GM12872 (cell line): Measurements from ENCODE around the gene NOS1.

Source experiments
- CTCF ChIP-seq: IDR thresholded peaks from 3 replicates; pipeline ENCODE4 v1.5.1; 2011; ENCODE audit warnings: low read depth, mild to moderate bottlenecking, low read length, moderate library complexity; ENCODE audit not compliant: insufficient read depth

The NOS1 gene

DNA sequence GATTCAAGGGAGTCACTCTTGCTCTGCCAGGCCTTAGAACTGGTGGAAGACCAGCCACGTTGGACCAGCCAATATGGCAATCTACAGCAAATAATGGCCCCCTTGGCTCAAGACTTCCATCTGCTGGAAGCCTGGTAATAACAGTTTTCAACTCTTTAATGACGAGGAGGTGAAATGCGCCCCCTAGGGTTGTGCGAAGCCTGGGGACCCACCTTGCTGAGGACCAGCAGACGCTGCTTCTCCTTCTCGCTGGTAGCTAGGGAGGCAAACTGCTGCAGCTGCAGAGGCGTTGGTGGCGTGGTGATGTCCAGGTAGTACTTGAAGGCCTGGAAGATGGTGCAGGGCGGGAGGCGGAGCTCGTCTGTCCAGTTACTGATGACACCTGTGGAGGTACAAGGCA, 129.7 kb downstream of the NOS1 start:
- TF ChIP-seq CTCF: peak; percentile 15; the same call in 1 of the 3 replicates

DNA sequence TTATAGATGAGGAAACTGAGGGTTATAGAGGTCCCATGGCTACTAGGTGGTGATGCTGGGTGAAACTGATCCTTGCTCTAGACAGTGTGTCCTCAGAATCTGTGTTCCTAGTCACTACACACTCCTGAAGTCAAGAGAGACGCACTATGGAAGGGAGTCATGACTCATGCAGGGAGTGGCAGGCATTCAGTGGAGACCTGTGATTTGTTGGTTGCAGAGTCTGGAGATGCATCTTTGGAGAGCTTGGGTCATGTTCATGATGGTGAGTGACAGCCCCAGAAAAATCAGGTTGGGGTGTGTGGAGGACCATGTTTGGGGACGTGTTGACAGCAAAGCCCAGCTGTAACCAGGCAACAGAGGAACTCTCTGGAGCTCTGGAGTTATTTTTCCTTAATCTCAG, 133.2 kb downstream of the NOS1 start:
- no peak for TF ChIP-seq CTCF

GRCh38 chr12:117227000-117227653, 134.3 kb downstream of the NOS1 start:
- no peak for TF ChIP-seq CTCF

DNA sequence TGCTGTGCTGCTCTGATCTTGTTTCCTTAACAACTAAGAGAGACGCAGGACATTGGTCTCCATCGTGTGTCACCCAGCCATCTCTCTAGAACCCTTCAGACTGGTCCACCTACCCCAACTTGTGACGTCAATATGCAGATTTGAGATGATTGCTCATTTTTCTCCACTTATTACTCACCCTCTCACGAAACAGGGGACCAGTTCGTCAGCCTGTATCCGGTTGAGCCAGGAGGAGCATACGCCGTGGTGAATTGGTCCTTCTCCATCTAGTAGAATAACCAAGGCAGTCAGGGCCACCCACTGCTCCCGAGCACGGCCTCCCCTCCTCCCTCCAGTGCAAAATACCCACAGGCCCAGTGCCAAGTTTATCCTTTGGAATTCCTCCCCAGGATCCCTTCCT, 134.9 kb downstream of the NOS1 start:
- no peak for TF ChIP-seq CTCF

DNA sequence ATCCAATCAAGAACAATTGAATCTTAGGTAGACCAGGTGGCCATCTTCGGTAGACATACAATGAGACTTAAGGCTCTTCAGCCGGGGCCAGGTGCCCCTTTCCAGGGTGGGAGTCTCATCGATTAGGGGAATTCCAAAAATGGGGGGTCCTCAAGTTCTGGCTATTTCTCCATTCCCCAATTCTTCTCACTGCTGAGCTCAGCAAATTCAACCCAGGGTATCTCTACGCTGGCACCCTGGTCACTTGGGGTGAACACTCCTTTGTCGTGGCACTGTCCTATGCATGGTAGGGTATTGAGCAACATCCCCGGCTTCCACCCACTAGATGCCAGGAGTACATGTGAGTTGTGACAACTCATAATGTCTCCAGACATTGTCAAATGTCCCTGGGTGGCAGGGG, 136.2 kb downstream of the NOS1 start:
- no peak for TF ChIP-seq CTCF

DNA sequence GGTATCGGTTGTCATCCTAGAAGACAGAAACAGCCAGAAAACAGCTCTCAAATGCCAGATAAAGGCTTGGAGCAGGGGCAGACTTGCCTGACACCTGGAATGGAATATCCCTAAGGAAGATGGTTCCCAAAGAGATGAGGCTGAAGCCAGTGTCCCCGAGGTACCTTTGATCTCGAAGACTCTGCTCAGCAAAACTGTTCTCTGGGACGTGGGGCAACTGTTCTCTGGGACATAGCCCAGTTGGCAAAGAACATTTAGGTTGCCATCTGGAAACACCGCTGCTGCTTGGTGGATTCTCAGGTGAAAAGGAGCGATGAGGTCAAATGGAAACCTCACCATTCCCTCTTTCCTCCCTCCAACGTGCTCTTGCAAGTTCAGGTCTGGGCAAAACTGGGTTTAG, 143.3 kb downstream of the NOS1 start:
- TF ChIP-seq CTCF: no peak

DNA sequence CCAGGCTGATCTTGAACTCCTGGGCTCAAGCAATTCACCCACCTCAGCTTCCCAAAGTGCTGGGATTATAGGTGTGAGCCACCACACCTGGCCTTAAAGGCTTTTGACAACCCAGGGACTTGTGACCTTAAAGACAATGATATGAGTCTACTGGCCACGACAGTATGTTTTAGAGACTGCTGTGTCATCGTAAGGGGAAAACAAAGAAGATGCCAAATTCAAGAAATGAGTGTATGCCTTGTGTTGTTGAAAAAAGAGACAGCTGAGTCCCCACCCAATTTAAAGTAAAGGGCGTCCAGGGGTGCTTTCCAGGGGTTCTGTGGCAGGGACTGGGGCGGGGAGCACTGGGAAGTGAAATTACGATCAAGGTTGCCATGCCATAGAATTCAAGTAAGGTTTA, 144.7 kb downstream of the NOS1 start:
- TF ChIP-seq CTCF: no peak
